HCT116 (cell line): Measurements from ENCODE around the gene PCAT7. TPM values are rescaled to one million over a fixed set of nuclear protein-coding genes. Genes with fewer than 3 reads are reported as not detected.

Experiments used
- ATAC-seq: fragments of 200-7000 bp; cut with Tn5 transposase; 2 replicates; pipeline ENCODE4 v1.9.1; 2020; ENCODE audit warnings: mild to moderate bottlenecking, moderate library complexity
- BruUV-seq: library from RNA; stranded (reverse); fragments of 400-500 nt; replicated peaks from 2 replicates; lab custom pipeline; 2021; lab: Mats Ljungman, UMichigan
- CTCF ChIA-PET: fragments of 300-600 bp; sonication (Branson Sonifier 250); formaldehyde crosslinking; loops from one replicate; lab custom pipeline; 2021; ENCODE audit warnings: antibody characterized with exemption; lab: Charles Lee
- POLR2A ChIA-PET: fragments of 300-600, 350-600 bp; sonication (Branson Sonifier 250); formaldehyde crosslinking; loops from one replicate; lab custom pipeline; 2021; ENCODE audit warnings: antibody characterized with exemption; lab: Charles Lee
- RAD21 ChIA-PET, 2 experiments: fragments of 300-600 bp; sonication (Branson Sonifier 250); formaldehyde crosslinking; loops; one replicate each; lab custom pipeline; 2023; ENCODE audit warnings: low total read pairs in 2 of 2; ENCODE audit not compliant: uncharacterized antibody in 2 of 2, unreplicated experiment in 2 of 2, low non-redundant PET in 1 of 2; lab: Charles Lee
- DNase-seq: peaks from one replicate; pipeline ENCODE4 v3.0.0-alpha.2; 2010; ENCODE audit warnings: low read depth, low spot score
- H2AFZ ChIP-seq: fragments of 200-600 bp; shearing (Covaris generic), sonication (generic); 2 replicates; pipeline ENCODE4 v1.6.1; 2017; ENCODE audit warnings: low read depth, mixed run types, mixed read lengths, antibody characterized with exemption, low read length; ENCODE audit not compliant: poor library complexity, severe bottlenecking
- H3K27ac ChIP-seq: 2 replicates; pipeline ENCODE4 v1.5.1; 2012; ENCODE audit warnings: low read depth, low read length
- H3K27me3 ChIP-seq: fragments of 200-600 bp; sonication (generic); 2 replicates; pipeline ENCODE4 v1.6.1; 2016; ENCODE audit warnings: mixed run types, low read length, mixed read lengths; ENCODE audit not compliant: insufficient read depth
- H3K36me3 ChIP-seq, 2 experiments: fragments of 200-500 bp in 1 of 2; fragments of 200-600 bp in 1 of 2; sonication (Bioruptor generic) in 1 of 2; sonication (generic) in 1 of 2; 2 replicates each; pipeline versions ENCODE4 v1.5.1 to v1.6.1; 2014 to 2016; ENCODE audit warnings: low read length in 2 of 2, inconsistent platforms in 1 of 2, mixed read lengths in 1 of 2, mixed run types in 1 of 2; ENCODE audit not compliant: insufficient read depth in 2 of 2, control insufficient read depth in 1 of 2
- H3K4me1 ChIP-seq, 2 experiments: fragments of 200-600 bp in 1 of 2; sonication (generic) in 1 of 2; 2 replicates each; pipeline versions ENCODE4 v1.5.1 to v1.6.1; 2012 to 2017; ENCODE audit warnings: low read length in 2 of 2, inconsistent platforms in 1 of 2, mild to moderate bottlenecking in 1 of 2, mixed read lengths in 1 of 2, mixed run types in 1 of 2, moderate library complexity in 1 of 2; ENCODE audit not compliant: insufficient read depth in 2 of 2, control insufficient read depth in 1 of 2
- H3K4me2 ChIP-seq: fragments of 200-600 bp; sonication (generic); 2 replicates; pipeline ENCODE4 v1.6.1; 2017; ENCODE audit warnings: mixed run types, low read length, mixed read lengths
- H3K4me3 ChIP-seq, 2 experiments: fragments of 200-600 bp in 1 of 2; sonication (generic) in 1 of 2; replicated peaks in 1 of 2; 2 replicates each; pipeline ENCODE4 v1.5.1; 2011 to 2016; ENCODE audit warnings: low read length in 2 of 2, control low read depth in 1 of 2, low read depth in 1 of 2, mild to moderate bottlenecking in 1 of 2, mixed read lengths in 1 of 2, mixed run types in 1 of 2
- H3K79me2 ChIP-seq: fragments of 200-600 bp; sonication (generic); 2 replicates; pipeline ENCODE4 v1.6.1; 2017; ENCODE audit warnings: mild to moderate bottlenecking, mixed run types, low read length, moderate library complexity, mixed read lengths; ENCODE audit not compliant: insufficient read depth
- H3K9ac ChIP-seq: fragments of 200-600 bp; sonication (generic); 2 replicates; pipeline ENCODE4 v1.6.1; 2016; ENCODE audit warnings: low read length, mixed read lengths
- H3K9me2 ChIP-seq: fragments of 200-600 bp; sonication (generic), shearing (Covaris generic); 2 replicates; pipeline ENCODE4 v1.6.1; 2017; ENCODE audit warnings: mixed run types, mild to moderate bottlenecking, moderate library complexity; ENCODE audit not compliant: insufficient read depth
- H3K9me3 ChIP-seq, 2 experiments: fragments of 200-500 bp in 1 of 2; fragments of 200-600 bp in 1 of 2; sonication (Bioruptor generic) in 1 of 2; sonication (generic) in 1 of 2; 2 replicates each; pipeline ENCODE4 v1.6.1; 2014 to 2017; ENCODE audit warnings: low read length in 2 of 2, mixed read lengths in 2 of 2, inconsistent platforms in 1 of 2, low read depth in 1 of 2, mild to moderate bottlenecking in 1 of 2, mixed run types in 1 of 2, moderate library complexity in 1 of 2; ENCODE audit not compliant: control insufficient read depth in 1 of 2, insufficient read depth in 1 of 2
- H4K20me1 ChIP-seq: fragments of 200-600 bp; sonication (generic), shearing (Covaris generic); 2 replicates; pipeline ENCODE4 v1.6.1; 2017; ENCODE audit warnings: mixed run types, mild to moderate bottlenecking, moderate library complexity; ENCODE audit not compliant: insufficient read depth
- CTCF ChIP-seq, 3 experiments: fragments of 200-600 bp in 1 of 3; sonication (generic) in 1 of 3; IDR thresholded peaks in 2 of 3; conservative IDR thresholded peaks in 1 of 3; 2 replicates each; pipeline ENCODE4 v1.5.1; 2012 to 2017; ENCODE audit warnings: low read depth in 2 of 3, low read length in 2 of 3, antibody characterized with exemption in 1 of 3, borderline replicate concordance in 1 of 3, control low read depth in 1 of 3, mild to moderate bottlenecking in 1 of 3, mixed read lengths in 1 of 3, mixed run types in 1 of 3, moderate library complexity in 1 of 3; ENCODE audit not compliant: insufficient read depth in 1 of 3
- EGR1 ChIP-seq: IDR thresholded peaks from 2 replicates; pipeline ENCODE4 v1.6.1; 2012; ENCODE audit warnings: low read depth
- ELF1 ChIP-seq: IDR thresholded peaks from 2 replicates; pipeline ENCODE4 v1.6.1; 2012; ENCODE audit warnings: low read depth, borderline replicate concordance
- EZH2phosphoT487 ChIP-seq: fragments of 200-600 bp; IDR thresholded peaks from 2 replicates; pipeline ENCODE4 v1.6.1; 2018; ENCODE audit warnings: antibody characterized with exemption, borderline replicate concordance
- FOSL1 ChIP-seq: IDR thresholded peaks from 2 replicates; pipeline ENCODE4 v1.6.1; 2012; ENCODE audit warnings: low read depth
- JUND ChIP-seq: IDR thresholded peaks from 2 replicates; pipeline ENCODE4 v1.6.1; 2012
- MAX ChIP-seq: IDR thresholded peaks from 2 replicates; pipeline ENCODE4 v1.6.1; 2012
- POLR2A ChIP-seq: IDR thresholded peaks from 2 replicates; pipeline ENCODE4 v1.7.0; 2011; ENCODE audit warnings: borderline replicate concordance; ENCODE audit not compliant: insufficient read depth, insufficient read length; ENCODE audit errors: extremely low read depth
- REST ChIP-seq: IDR thresholded peaks from 2 replicates; pipeline ENCODE4 v1.6.1; 2012; ENCODE audit warnings: low read depth
- SP1 ChIP-seq: IDR thresholded peaks from 2 replicates; pipeline ENCODE4 v1.6.1; 2012; ENCODE audit warnings: low read depth
- YY1 ChIP-seq: IDR thresholded peaks from 2 replicates; pipeline ENCODE4 v1.6.1; 2011; ENCODE audit warnings: low read length, low read depth, moderate library complexity, mild to moderate bottlenecking; ENCODE audit not compliant: insufficient replicate concordance; ENCODE audit errors: extremely low read depth
- ZFX ChIP-seq: fragments of 450-650 bp; IDR thresholded peaks from 2 replicates; pipeline ENCODE4 v1.6.1; 2017
- ZNF274 ChIP-seq: fragments of 200-500 bp; sonication (Bioruptor generic); IDR thresholded peaks from 2 replicates; pipeline ENCODE4 v1.6.1; 2014; ENCODE audit warnings: mild to moderate bottlenecking, low read depth, low read length, inconsistent platforms
- intact Hi-C: fragments of 100-400 bp; cut with micrococcal nuclease; formaldehyde crosslinking; loops from 2 replicates; pipeline ENCODE4 v1.10.0; 2022
- total RNA-seq: library from RNA; stranded (reverse); gene quantifications from one replicate; pipeline ENCODE4 v1.2.1, GENCODE V29; 2021; ENCODE audit not compliant: unreplicated experiment

The PCAT7 gene
- total RNA-seq, 1 experiment from 2014 or later = 3.8 TPM

GRCh38 chr9:94610181-94610606, 55.3 kb downstream of the PCAT7 start:
- Histone ChIP-seq H2AFZ (no peak overlapping the region), H3K9ac (no peak overlapping the region), H3K9me3 (no peaks in the 10 kb centered on the region), H3K27me3 (no peaks in the 10 kb centered on the region), H3K27ac (no peak overlapping the region), H3K4me2 (no peak overlapping the region), H3K79me2 (no peaks in the 10 kb centered on the region), H3K4me1 (no peaks in the 10 kb centered on the region), H3K4me3 (no peak overlapping the region), H4K20me1 (no peaks in the 10 kb centered on the region), H3K36me3 (no peaks in the 10 kb centered on the region), H3K9me2 (no peaks in the 10 kb centered on the region)
- ATAC-seq (no peak), DNase-seq (no peak)
- TF ChIP-seq ZNF274 (no peak), JUND (no peak), POLR2A (no peak), SP1 (no peak), MAX (no peak), YY1 (no peak), EGR1 (no peak), CTCF (IDR thresholded peaks at IDR 0.05 in 2 of 3, conservative IDR thresholded peaks at IDR 0.05 in 1 of 3; ENCODE audit: borderline replicate concordance in 1 of 3, insufficient read depth in 1 of 3, low read depth in 2 of 3, low read length in 2 of 3) (no peak), ZFX (no peak), FOSL1 (no peak), ELF1 (no peak), REST (no peak), EZH2phosphoT487 (no peak)
- intact Hi-C loops = no loop called here
- RAD21 ChIA-PET = no interaction called here
- POLR2A ChIA-PET = no interaction called here
- BruUV-seq = no TSS peak
- CTCF ChIA-PET = no interaction called here
